Activated naive CD4-positive, alpha-beta T cell treated with anti-CD3 and anti-CD28 coated beads, Interleukin-2, amount 10 ng/mL, durations not matched to agents 7 days and 5 days (primary cell): ENCODE results near the gene TP73.
A peak's percentile ranks its signal among the peaks of the same experiment; 100 is the strongest.

Experiments used
- CTCF ChIA-PET: fragments of 350-600 bp; sonication (Branson Sonifier 250); formaldehyde crosslinking; loops from one replicate; lab custom pipeline; 2021; ENCODE audit warnings: antibody characterized with exemption; lab: Charles Lee
- DNase-seq: peaks from one replicate; pipeline ENCODE4 v3.0.0-alpha.2; 2020
- H3K27ac Mint-ChIP-seq: one replicate; pipeline ENCODE4 v1.8.0; 2021; ENCODE audit warnings: mild to moderate bottlenecking, moderate library complexity, mixed read lengths
- H3K27me3 Mint-ChIP-seq: one replicate; pipeline ENCODE4 v1.8.0; 2021; ENCODE audit warnings: mild to moderate bottlenecking, mixed read lengths
- H3K36me3 Mint-ChIP-seq: one replicate; pipeline ENCODE4 v1.8.0; 2021; ENCODE audit warnings: mixed read lengths
- H3K4me1 Mint-ChIP-seq: one replicate; pipeline ENCODE4 v1.8.0; 2021; ENCODE audit warnings: mixed read lengths
- H3K4me3 Mint-ChIP-seq: one replicate; pipeline ENCODE4 v1.8.0; 2021; ENCODE audit warnings: mild to moderate bottlenecking, moderate library complexity, mixed read lengths
- H3K9me3 Mint-ChIP-seq: one replicate; pipeline ENCODE4 v1.8.0; 2021; ENCODE audit warnings: mixed read lengths

The TP73 gene

DNA sequence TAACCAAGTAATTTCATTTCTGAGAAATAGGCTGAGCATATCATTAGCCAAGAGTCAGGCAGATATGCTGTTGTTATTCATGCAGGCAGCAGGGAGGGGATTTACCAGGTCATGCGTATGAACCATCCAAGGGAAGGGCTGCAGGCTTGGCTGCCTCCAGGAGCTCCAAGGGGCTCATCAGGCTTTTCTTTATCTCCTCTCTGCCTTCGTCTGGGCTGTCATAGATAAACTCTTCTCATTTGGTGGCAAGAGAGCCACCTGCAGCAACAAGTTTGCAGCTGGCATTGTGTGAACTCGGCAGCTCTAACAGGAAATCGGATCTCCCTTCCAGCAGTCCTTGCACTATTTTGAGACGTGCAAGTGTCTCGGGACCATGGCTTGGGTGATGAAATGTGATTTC lies 107.5 kb downstream of the TP73 start:
- no peak for DNase-seq
- H3K4me3 Mint-ChIP-seq, result no peak overlapping the region
- no peaks in the 10 kb centered on the region for H3K4me1 Mint-ChIP-seq
- H3K27me3 Mint-ChIP-seq, result peaks cover 22% of the 10 kb centered on the region
- no peaks in the 10 kb centered on the region for H3K36me3 Mint-ChIP-seq
- no peak overlapping the region for H3K27ac Mint-ChIP-seq
- no peaks in the 10 kb centered on the region for H3K9me3 Mint-ChIP-seq
- CTCF ChIA-PET, result no interaction called here

DNA sequence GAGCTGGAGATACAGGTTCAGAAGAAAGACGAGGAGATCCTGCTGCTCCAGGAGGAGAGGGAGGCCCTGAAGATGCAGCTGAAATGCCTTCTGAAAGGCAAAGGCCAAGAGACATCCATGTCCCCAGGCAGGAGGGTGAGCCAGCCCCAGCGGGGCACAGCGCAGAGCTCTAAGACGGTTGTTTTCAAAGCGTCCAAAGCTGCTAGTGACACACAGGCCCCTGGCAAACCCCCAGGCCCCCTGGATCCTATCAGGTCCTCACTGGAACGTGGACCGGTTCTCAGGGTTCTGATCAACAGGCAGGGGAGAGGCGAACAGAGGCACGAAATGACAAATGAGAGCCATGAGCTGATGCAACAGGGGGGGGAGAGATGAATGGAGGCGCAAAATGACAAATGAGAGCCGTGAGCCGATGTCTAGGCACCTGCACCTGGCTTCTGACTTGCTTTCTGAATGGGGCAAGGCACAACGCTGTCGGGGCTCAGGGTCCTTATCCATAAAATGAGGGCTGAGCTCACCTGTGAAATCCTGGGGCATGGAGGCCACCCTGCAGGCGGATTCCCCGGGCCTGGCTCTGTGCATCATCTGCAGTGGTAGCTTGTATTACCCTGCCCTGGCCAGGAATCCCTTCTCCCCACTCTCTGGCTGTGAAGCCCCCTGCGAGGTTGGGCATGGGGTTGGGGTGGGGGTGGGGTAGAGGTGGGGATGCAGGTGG lies 109.1 kb downstream of the TP73 start:
- CTCF ChIA-PET, result no interaction called here
- H3K27me3 Mint-ChIP-seq, result peaks cover 24% of the 10 kb centered on the region
- no peak overlapping the region for H3K27ac Mint-ChIP-seq
- H3K4me3 Mint-ChIP-seq, result no peak overlapping the region
- no peaks in the 10 kb centered on the region for H3K4me1 Mint-ChIP-seq
- no peaks in the 10 kb centered on the region for H3K9me3 Mint-ChIP-seq
- DNase-seq, result no peak
- H3K36me3 Mint-ChIP-seq, result no peaks in the 10 kb centered on the region

DNA sequence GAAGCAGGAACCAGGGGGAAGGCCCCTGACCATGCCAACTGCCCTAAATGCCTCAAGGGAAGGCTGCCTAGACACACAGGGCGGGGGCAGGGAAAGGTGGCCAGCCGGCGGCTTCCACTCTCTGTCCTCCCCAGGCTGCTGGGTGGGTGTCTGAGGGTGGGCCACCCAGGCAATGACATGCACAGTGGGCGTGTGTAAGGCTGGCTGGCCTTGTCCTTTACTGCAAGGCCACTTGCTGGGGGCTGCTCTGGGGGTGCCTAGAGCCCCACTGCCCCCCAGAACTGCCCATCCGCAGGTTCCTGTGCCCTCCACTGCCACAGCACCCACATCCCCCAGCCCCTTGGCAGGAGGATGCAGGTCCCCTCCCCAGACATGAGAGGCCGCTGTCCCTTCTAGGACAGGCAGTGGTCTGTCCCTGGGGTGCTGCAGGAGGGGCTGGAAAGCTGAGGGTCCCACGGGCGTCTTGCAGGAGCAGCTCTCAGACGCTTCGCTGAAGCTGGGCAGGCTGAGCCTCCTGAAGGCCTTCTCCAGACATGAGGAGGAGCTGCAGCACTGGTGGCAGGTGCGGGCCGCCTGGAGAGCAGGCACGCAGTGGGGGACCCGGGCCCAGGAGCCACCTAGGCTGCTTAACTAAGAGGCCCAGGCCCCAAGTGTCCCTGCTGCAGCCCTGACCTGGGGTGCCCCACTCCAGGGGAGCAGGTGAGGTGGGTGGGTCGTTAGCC lies 110.0 kb downstream of the TP73 start:
- H3K27ac Mint-ChIP-seq, result no peak overlapping the region
- no peak overlapping the region for H3K4me3 Mint-ChIP-seq
- CTCF ChIA-PET, result no interaction called here
- H3K4me1 Mint-ChIP-seq, result no peaks in the 10 kb centered on the region
- no peak for DNase-seq
- H3K36me3 Mint-ChIP-seq, result no peaks in the 10 kb centered on the region
- peaks cover 28% of the 10 kb centered on the region for H3K27me3 Mint-ChIP-seq
- no peaks in the 10 kb centered on the region for H3K9me3 Mint-ChIP-seq

DNA sequence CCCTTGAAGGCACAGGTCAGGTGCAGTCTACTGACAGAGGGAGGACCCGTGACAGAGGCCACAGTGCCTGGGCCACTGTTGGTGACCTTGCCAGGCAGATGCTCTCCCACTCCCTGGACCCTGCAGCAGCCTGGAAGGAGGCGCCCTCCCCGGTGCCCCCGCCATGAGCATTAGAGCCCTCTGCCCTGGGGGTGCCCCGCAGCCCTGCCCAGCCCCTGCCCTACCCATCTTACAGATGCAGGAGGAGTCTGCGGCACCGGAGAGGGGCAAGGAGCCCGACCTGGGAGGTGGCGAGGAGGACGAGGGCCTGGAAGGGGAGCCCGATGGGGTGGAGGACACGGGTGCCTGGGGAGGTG lies 110.5 kb downstream of the TP73 start:
- H3K4me1 Mint-ChIP-seq, result no peaks in the 10 kb centered on the region
- H3K36me3 Mint-ChIP-seq, result no peaks in the 10 kb centered on the region
- no peaks in the 10 kb centered on the region for H3K9me3 Mint-ChIP-seq
- H3K4me3 Mint-ChIP-seq, result no peak overlapping the region
- H3K27me3 Mint-ChIP-seq, result peaks cover 34% of the 10 kb centered on the region
- DNase-seq, result no peak
- CTCF ChIA-PET, result no interaction called here
- no peak overlapping the region for H3K27ac Mint-ChIP-seq

DNA sequence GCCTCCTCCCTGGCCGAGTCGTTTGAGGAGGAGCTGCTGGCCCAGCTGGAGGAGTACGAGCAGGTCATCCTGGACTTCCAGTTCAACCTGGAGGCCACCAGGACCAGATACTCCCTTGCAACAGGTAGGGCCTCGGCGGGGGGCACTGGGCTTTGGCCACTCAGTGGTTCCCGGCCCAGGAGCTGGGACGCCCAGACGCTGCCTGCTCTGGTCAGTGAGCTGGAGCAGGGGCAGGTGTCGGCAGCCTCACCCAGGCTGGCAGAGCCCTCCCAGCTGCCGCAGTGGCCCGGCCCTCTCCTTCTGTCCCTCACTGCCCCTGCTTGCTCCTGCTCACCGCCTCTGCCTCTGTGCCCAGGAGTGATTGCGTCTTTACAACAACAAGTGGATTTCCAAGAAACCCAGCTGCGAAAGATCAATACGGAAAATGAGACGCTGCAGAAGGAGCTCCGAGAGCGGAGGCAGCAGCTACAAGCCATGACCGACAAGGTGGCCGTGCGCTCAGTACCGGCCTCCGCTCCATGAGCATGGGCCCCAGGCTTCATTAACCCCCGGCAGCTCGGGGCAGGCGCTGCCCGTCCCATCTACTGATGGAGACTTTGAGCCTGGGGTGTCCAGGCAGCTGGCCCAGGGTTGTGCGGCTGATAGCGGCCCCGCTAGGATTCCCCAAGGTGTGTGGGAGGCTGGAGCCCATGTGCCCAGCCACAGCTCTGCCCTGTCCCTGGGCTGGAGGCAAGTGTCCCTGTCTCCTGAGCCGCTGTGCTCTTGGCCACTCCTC lies 111.2 kb downstream of the TP73 start:
- H3K4me3 Mint-ChIP-seq, result no peak overlapping the region
- CTCF ChIA-PET, result no interaction called here
- no peaks in the 10 kb centered on the region for H3K4me1 Mint-ChIP-seq
- peaks cover 35% of the 10 kb centered on the region for H3K27me3 Mint-ChIP-seq
- H3K36me3 Mint-ChIP-seq, result no peaks in the 10 kb centered on the region
- no peak for DNase-seq
- no peak overlapping the region for H3K27ac Mint-ChIP-seq
- no peaks in the 10 kb centered on the region for H3K9me3 Mint-ChIP-seq

DNA sequence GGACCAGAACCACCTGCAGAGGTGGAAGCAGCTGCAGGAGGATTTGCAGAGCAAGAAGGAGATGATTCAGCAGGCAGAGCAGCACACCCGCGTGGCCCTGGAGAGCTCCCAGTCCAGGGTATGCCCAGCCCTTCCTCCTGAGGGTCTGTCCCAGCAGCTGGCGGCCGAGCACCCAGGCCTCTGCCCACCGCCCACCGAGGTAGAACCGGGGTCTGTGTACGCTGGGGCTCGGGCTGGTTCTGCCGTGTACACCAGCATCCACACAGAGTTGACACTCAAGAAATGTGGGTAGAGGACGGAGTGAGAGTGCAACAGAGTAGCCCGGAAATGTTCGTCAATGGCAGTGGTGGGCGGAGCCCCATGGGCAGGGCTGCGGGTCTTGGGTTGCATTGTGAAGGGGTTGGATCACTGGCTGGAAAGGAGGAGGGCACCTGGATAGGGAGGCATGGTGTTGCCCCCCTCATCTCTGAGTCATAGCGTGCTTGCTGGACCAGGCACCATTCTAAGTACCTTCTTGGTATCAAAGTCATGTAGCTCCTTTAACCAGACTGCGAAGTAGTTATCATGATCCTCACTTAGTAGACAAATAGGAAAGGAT lies 115.1 kb downstream of the TP73 start:
- Mint-ChIP-seq H3K27me3 (peaks cover 52% of the 10 kb centered on the region), H3K4me1 (peaks cover 5% of the 10 kb centered on the region), H3K27ac (no peak overlapping the region), H3K36me3 (no peaks in the 10 kb centered on the region), H3K4me3 (no peak overlapping the region), H3K9me3 (no peaks in the 10 kb centered on the region)
- CTCF ChIA-PET, result interaction anchor here (0.7 to 1.2 kb wide), 3 partner anchors 9 to 133 kb away, joined by 3 read pairs; partner anchors contain the start of genes C1orf174 and LRRC47
- no peak for DNase-seq

DNA sequence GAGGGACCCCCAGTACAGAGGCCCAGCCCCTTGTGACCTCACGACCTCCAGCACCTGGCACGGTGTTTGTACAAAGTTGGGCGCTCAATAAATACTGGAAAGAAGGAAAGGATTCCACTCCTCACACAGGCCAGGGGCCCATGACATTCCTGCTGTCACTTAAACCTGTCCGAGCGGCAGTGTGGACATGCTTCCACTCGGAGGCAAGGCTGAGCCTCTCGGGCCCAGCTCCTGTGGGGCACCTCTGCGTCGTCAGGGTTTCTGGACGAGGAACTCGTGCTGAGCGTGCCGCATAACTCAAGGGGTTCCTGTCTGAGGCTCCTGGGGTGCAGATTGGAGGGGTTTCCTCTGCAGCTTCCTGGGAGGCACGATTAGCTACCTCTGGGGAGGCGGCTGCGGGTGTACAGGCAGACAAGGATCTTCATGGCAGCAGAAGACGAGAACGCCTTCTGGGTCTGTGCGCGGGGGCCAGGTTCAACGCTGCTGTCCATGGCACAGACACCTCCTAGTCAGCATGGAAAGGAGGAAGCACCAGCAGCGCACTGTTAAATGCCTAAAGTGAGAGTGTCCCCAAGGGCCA lies 116.6 kb downstream of the TP73 start:
- DNase-seq, result no peak
- Mint-ChIP-seq H3K36me3 (no peaks in the 10 kb centered on the region), H3K27me3 (peaks cover 63% of the 10 kb centered on the region), H3K4me1 (peaks cover 5% of the 10 kb centered on the region), H3K27ac (no peak overlapping the region), H3K4me3 (no peak overlapping the region), H3K9me3 (no peaks in the 10 kb centered on the region)
- CTCF ChIA-PET, result no interaction called here

DNA sequence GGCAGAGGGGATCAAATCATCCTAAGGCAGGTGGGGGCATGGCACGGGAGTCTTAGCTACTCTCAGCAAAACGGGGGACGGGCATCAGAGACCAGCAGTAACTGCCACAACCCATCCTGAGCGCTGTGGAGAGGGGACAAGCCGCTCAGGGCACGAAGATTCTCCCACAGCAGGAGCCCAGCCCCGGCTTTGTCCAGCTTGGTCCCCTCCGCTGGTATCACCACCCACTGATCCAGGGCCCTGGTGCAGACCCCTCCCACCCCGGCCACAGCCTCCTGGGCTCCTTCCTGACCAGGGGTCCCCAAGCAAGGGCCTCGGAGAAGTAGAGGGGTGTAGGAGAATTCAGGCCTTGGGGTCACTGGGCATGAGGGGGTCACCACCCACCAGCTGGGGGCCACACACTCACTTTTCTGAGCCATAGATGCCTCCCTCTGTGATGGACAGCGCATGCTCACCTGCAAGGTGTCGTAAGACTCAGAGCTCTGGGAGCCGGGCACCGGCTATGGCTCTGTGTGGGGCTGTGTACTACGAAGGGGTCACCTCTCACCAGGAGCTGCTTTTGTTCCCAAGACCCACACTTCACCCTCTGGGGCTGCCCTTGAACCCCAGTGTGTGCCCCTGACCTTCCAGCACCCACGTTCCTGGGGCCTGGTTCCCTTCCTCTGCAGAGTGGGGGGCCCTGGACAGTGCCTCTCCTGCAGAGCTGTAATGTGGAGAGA lies 117.9 kb downstream of the TP73 start:
- no peaks in the 10 kb centered on the region for H3K9me3 Mint-ChIP-seq
- peaks cover 63% of the 10 kb centered on the region for H3K27me3 Mint-ChIP-seq
- no peaks in the 10 kb centered on the region for H3K36me3 Mint-ChIP-seq
- CTCF ChIA-PET, result no interaction called here
- H3K4me1 Mint-ChIP-seq, result peaks cover 5% of the 10 kb centered on the region
- peak overlapping the region; percentile 2 for H3K4me3 Mint-ChIP-seq
- H3K27ac Mint-ChIP-seq, result no peak overlapping the region
- DNase-seq, result no peak

DNA sequence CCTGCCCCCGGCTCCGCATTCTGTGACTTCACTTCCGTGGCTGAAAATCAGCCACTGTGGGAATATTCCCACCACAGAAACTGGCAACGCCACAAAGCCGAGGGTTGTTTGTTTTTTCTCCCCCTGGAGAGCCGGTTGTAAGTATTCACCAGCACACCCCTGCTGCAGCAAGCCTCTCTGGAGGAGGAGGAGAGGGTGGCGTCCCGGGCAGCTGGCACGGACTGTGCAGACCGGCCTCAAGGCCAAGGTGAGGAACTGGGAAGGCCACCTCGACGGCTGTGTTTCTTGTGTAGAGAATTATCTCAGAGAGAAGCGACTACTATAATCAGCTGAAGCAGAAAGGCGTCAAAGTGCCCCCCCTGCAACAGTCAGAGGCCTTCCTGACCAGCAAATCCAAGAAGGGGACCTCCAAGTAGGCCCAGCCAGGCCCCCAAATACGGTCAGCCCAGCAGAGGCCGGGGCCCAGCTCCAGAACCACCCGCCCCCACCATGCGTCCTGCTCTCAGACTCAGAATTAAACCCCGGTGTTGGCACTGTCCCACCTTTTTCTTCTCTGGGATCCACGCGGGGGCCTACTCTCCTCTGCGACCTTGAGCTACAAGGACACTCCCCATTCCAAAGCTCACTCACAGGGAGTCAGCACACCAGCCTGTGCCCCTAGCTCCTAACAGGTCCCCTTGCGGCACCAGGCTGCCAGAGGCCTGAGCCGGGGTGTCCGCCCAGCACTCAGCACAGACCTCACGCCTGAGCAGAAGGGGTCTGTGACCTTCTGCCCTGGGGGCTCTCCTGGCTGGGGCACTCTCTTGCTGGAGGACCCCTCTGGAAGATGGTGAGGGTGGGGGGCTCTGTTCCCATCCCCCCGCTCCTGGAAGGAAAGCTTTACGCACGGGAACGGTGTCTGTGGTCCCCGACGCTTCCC lies 119.1 kb downstream of the TP73 start:
- CTCF ChIA-PET, result no interaction called here
- peaks cover 65% of the 10 kb centered on the region for H3K27me3 Mint-ChIP-seq
- H3K27ac Mint-ChIP-seq, result no peak overlapping the region
- no peaks in the 10 kb centered on the region for H3K36me3 Mint-ChIP-seq
- H3K4me3 Mint-ChIP-seq, result peak overlapping the region; percentile 57
- DNase-seq, result no peak
- no peaks in the 10 kb centered on the region for H3K9me3 Mint-ChIP-seq
- H3K4me1 Mint-ChIP-seq, result peaks cover 8% of the 10 kb centered on the region

DNA sequence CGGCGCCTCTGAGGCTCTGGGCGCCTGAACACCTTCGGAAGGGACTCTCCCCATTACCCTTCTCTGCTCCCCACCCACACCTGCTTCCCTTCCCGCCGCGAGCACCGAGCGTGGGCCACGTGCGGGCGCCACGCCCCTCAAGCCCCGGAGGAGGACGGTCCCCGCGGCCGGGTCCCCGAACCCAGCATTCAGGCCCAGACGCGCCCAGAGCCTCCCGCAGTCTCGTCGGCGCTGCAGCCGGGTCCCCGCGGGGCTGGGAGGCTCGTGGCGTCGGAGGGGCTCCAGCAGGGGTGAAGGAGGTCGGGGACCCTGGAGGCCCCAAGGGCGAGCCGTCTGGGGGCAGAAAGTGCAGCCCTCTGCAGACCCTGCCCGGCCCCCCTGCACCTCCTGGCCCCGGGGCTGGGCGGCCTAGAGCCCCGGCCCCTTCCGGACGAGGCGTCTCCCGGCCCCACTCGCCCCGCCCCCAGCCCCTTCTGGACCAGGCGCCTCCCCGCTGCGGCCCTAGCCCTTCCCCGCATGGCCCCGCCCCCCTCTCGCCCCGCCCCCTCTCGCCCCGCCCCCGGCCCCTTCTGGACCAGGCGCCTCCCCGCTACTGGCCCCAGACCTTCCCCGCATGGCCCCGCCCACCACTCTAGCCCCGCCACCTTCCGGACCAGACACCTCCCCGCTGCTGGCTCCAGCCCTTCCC lies 119.9 kb downstream of the TP73 start:
- peak; percentile 94 for DNase-seq
- H3K36me3 Mint-ChIP-seq, result no peaks in the 10 kb centered on the region
- no peaks in the 10 kb centered on the region for H3K9me3 Mint-ChIP-seq
- CTCF ChIA-PET, result no interaction called here
- H3K4me3 Mint-ChIP-seq, result peak overlapping the region; percentile 57
- H3K4me1 Mint-ChIP-seq, result peaks cover 8% of the 10 kb centered on the region
- no peak overlapping the region for H3K27ac Mint-ChIP-seq
- peaks cover 59% of the 10 kb centered on the region for H3K27me3 Mint-ChIP-seq

DNA sequence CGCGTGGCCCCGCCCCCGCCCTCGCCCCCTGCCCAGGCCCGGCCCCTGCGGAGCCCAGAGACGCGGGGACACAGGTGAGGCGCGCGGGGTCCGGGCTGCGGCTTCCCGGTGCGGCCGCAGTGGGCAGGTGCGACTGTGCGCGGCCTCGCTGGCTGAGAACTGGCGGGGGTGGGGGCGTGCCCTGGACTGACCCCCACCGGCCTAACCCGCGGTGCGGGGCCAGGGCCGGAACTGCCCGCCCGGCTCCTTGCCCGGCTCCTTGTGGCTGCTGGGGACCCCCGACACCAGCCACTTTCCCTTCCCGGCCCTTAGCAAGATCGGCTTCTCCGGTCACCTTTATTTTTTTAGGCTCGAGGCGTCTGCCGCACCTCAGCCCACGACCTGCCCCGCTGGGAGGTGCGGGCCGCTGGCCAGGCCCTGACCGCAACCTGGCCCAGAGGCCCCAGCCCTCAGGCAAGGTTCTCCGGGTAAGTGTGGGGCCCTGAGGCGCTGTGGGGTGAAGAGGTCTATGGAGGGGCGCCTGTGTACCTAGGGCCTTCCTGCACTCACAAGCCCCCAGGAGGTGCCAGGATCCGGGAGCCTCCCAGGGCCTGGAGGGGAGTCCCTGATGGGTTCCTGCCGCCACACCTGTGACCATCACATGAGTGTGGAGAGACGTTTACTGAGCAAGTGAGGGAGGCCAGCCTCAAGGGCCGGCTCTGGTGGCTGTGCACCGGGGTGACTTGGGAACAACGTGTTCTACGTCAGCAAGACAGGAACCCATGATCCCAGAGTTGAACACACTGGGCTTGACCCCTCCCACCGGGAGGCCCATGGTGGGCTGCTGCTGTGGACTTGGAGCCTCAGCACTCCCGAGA lies 120.6 kb downstream of the TP73 start, which contains the start of gene SMIM1:
TSS of gene SMIM1 (plus strand) at position 35 of the 857 bp plus-strand sequence. CDS start 2,625 bp downstream, outside the sequence.
- peaks cover 8% of the 10 kb centered on the region for H3K4me1 Mint-ChIP-seq
- H3K4me3 Mint-ChIP-seq, result peak within 1 kb of the TSS; percentile 57
- H3K9me3 Mint-ChIP-seq, result no peaks in the 10 kb centered on the region
- DNase-seq, result no peak
- H3K27ac Mint-ChIP-seq, result no peak within 1 kb of the TSS
- H3K36me3 Mint-ChIP-seq, result no peaks in the 10 kb centered on the region
- CTCF ChIA-PET, result interaction anchor here (1.0 to 1.9 kb wide), 2 partner anchors 27 to 29 kb away, joined by 4 to 11 read pairs; no protein-coding TSS in a partner anchor
- peaks cover 51% of the 10 kb centered on the region for H3K27me3 Mint-ChIP-seq
